Glomerular endothelial cell (primary cell): Measurements from ENCODE around the gene RAB31. TPM values are rescaled to one million over a fixed set of nuclear protein-coding genes. Genes with fewer than 3 reads are reported as not detected.

Experiments
- DNase-seq: peaks from one replicate; pipeline ENCODE4 v3.0.0-alpha.2; 2011; ENCODE audit warnings: low read depth, low spot score; ENCODE audit errors: extremely low read depth
- total RNA-seq: library from RNA; depleted of rRNA; stranded (reverse); fragments of >200 nt; gene quantifications from 2 replicates; pipeline ENCODE4 v1.2.3, GENCODE V29; 2015

The RAB31 gene
- total RNA-seq, 1 donor from 2014 or later: 19.4 TPM

GRCh38 chr18:9710037-9710436, 1.9 kb downstream of the RAB31 start:
- DNase-seq: no peak

- no peak for DNase-seq
These were observed 3.4 kb downstream of the RAB31 start for GRCh38 chr18:9711361-9712129.

- DNase-seq: no peak
These were observed 4.1 kb downstream of the RAB31 start for GRCh38 chr18:9712130-9712577.

- no peak for DNase-seq
These were observed 4.5 kb downstream of the RAB31 start for GRCh38 chr18:9712611-9713010.

- DNase-seq: no peak
These were observed 6.4 kb downstream of the RAB31 start for GRCh38 chr18:9714266-9715087.

- DNase-seq: no peak
These were observed 6.9 kb downstream of the RAB31 start for GRCh38 chr18:9715088-9715343.

GRCh38 chr18:9715978-9716774, 8.1 kb downstream of the RAB31 start:
- no peak for DNase-seq

- no peak for DNase-seq
These were observed 8.9 kb downstream of the RAB31 start for GRCh38 chr18:9716780-9717563.

- no peak for DNase-seq
These were observed 11.4 kb downstream of the RAB31 start for GRCh38 chr18:9719421-9719981.

GRCh38 chr18:9720327-9720726, 12.2 kb downstream of the RAB31 start:
- no peak for DNase-seq

- no peak for DNase-seq
These were observed 13.9 kb downstream of the RAB31 start for GRCh38 chr18:9721893-9722550.

- DNase-seq: no peak
These were observed 14.6 kb downstream of the RAB31 start for GRCh38 chr18:9722691-9723090.

GRCh38 chr18:9724797-9725585, 16.9 kb downstream of the RAB31 start:
- DNase-seq: no peak

- no peak for DNase-seq
These were observed 18.1 kb downstream of the RAB31 start for GRCh38 chr18:9726175-9726574.

- DNase-seq: no peak
These were observed 18.8 kb downstream of the RAB31 start for GRCh38 chr18:9726936-9727335.

- DNase-seq: no peak
These were observed 22.7 kb downstream of the RAB31 start for GRCh38 chr18:9730786-9731185.

- DNase-seq: no peak
These were observed 23.3 kb downstream of the RAB31 start for GRCh38 chr18:9731380-9731779.

- no peak for DNase-seq
These were observed 23.9 kb downstream of the RAB31 start for GRCh38 chr18:9732031-9732430.

GRCh38 chr18:9734189-9734588, 26.1 kb downstream of the RAB31 start:
- DNase-seq: no peak
